ENCODE measurements around the gene GPER1. TPM values are rescaled to one million over a fixed set of nuclear protein-coding genes. Genes with fewer than 3 reads are reported as not detected.
A peak's percentile ranks its signal among the peaks of the same experiment; 100 is the strongest.

Gene GPER1
- total RNA-seq, 1 donor from 2014 or later: 26.0 TPM

GRCh38 chr7:1043552-1044188 lies 44.2 kb upstream of the GPER1 start:
- Histone ChIP-seq H3K27me3 (ENCODE audit: low read depth) (no peaks in the 10 kb centered on the region), H3K4me1 (peaks cover 78% of the 10 kb centered on the region), H3K4me3 (peak overlapping the region; percentile 70), H3K27ac (peak overlapping the region; percentile 84), H3K9me3 (no peaks in the 10 kb centered on the region), H3K36me3 (no peaks in the 10 kb centered on the region)
- intact Hi-C loops (cut with DNase I): no loop called here
- DNase-seq (no peak), ATAC-seq (peak in 1 of 2 donors; percentile 20)
- no peak for TF ChIP-seq CTCF (IDR thresholded peaks at IDR 0.05)

- peak within 1 kb of the TSS; percentile 84 for H3K27ac ChIP-seq
- no peaks in the 10 kb centered on the region for H3K9me3 ChIP-seq
- TF ChIP-seq CTCF (IDR thresholded peaks at IDR 0.05): peak; percentile 69
- DNase-seq: peak; percentile 97
- ATAC-seq: peak; percentile 97 to 98
- intact Hi-C loops (cut with DNase I): no loop called here
- H3K4me3 ChIP-seq: peak within 1 kb of the TSS; percentile 70
- H3K27me3 ChIP-seq (ENCODE audit: low read depth): no peaks in the 10 kb centered on the region
- no peaks in the 10 kb centered on the region for H3K36me3 ChIP-seq
- H3K4me1 ChIP-seq: peaks cover 86% of the 10 kb centered on the region
Observed at GRCh38 chr7:1044189-1045068, 43.5 kb upstream of the GPER1 start, which contains the start of gene GPR146. TSS of gene GPR146 (plus strand) at chr7:1044546. CDS start at chr7:1057516, 12,970 bp downstream.

- intact Hi-C loops (cut with DNase I): no loop called here
- ATAC-seq (no peak), DNase-seq (peak; percentile 21)
- H3K27ac ChIP-seq: peak overlapping the region; percentile 84
- no peaks in the 10 kb centered on the region for H3K36me3 ChIP-seq
- H3K9me3 ChIP-seq: no peaks in the 10 kb centered on the region
- no peak for TF ChIP-seq CTCF (IDR thresholded peaks at IDR 0.05)
- H3K27me3 ChIP-seq (ENCODE audit: low read depth): no peaks in the 10 kb centered on the region
- H3K4me3 ChIP-seq: peak overlapping the region; percentile 70
- H3K4me1 ChIP-seq: peaks cover 93% of the 10 kb centered on the region
Observed at GRCh38 chr7:1045069-1046063, 42.5 kb upstream of the GPER1 start.

- ATAC-seq (no peak), DNase-seq (peak; percentile 46)
- Histone ChIP-seq H3K36me3 (no peaks in the 10 kb centered on the region), H3K4me3 (no peak overlapping the region), H3K27me3 (ENCODE audit: low read depth) (no peaks in the 10 kb centered on the region), H3K4me1 (peaks cover 95% of the 10 kb centered on the region), H3K27ac (peak overlapping the region; percentile 64), H3K9me3 (no peaks in the 10 kb centered on the region)
- intact Hi-C loops (cut with DNase I): no loop called here
- TF ChIP-seq CTCF (IDR thresholded peaks at IDR 0.05): no peak
Observed at GRCh38 chr7:1046722-1047679, 40.9 kb upstream of the GPER1 start.
